ENCODE measurements around the gene GLT8D1. TPM values are rescaled to one million over a fixed set of nuclear protein-coding genes. Genes with fewer than 3 reads are reported as not detected.

Gene GLT8D1
- total RNA-seq, 1 experiment from 2014 or later = 26.5 TPM

DNA sequence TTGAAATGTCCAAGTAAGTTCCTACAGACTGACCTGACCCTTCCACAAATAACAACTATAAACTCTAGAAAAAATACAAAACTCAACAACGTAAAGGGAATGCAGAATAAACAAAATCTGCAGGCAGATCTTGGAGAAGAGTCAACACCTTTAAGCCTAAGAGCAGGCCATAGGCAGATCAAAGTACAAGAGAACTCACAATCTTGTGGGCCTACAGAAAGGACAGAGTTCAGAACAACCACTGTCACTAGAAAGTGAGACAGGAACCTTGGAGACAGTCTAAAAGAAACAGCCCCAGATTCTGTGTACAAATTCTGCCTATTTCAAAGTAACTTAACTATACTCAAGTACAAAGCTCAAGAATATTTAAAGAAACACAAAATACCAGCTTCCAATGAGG is 34.1 kb upstream of the GLT8D1 start:
- Histone ChIP-seq H3K4me1 (ENCODE audit: insufficient read depth, low read length, poor library complexity, severe bottlenecking) (no peaks in the 10 kb centered on the region), H3K4me3 (ENCODE audit: low read depth, low read length, poor library complexity, severe bottlenecking) (no peak overlapping the region), H3K36me3 (ENCODE audit: insufficient read depth, low read length, poor library complexity, severe bottlenecking) (peaks cover 9% of the 10 kb centered on the region), H3K9me3 (ENCODE audit: low read depth, low read length, poor library complexity, severe bottlenecking) (no peaks in the 10 kb centered on the region), H3K27ac (ENCODE audit: low read depth, low read length, poor library complexity, severe bottlenecking) (no peak overlapping the region), H3K27me3 (replicated peaks; ENCODE audit: insufficient read depth, low read depth, low read length, poor library complexity) (no peaks in the 10 kb centered on the region)
- DNase-seq (ENCODE audit: low spot score) = no peak
- no TSS peak for BruUV-seq (replicated peaks)
- ChIA-PET POLR2A (ENCODE audit: low non-redundant PET) (no interaction called here), CTCF (no interaction called here)
- TF ChIP-seq EZH2 (IDR thresholded peaks at IDR 0.05; ENCODE audit: borderline replicate concordance, low read depth, low read length, poor library complexity, severe bottlenecking) (no peak), CTCF (conservative IDR thresholded peaks at IDR 0.05; ENCODE audit: low read depth, low read length) (no peak)
- intact Hi-C loops (cut with micrococcal nuclease; ENCODE audit: unreplicated experiment) = no loop called here

DNA sequence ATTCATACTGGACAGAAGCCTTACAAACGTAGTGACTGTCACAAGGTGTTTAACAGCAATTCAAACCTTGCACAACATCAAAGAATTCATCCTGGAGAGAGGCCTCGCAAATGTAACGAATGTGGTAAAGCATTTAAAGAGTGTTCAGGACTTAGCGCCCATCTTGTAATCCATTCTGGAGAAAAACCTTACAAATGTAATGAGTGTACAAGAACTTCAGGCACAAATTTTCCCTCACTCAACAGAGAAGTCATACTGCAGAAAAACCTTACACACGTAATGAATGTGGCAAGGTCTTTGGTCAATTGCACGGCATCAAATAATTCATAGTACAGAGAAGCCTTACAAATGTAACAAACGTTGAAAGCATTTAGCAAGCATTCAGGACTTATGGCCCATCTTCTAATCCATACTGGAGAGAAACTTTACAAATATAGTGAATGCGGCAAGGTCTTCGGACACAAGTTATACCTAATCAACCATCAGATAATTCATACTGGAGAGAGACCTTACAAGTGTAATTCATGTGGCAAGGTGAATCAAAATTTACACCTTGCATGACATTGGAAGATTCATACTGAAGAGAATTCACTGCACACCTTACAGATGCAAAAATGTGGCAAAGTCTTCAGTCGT is 27.8 kb upstream of the GLT8D1 start:
- peaks cover 3% of the 10 kb centered on the region for H3K36me3 ChIP-seq (ENCODE audit: insufficient read depth, low read length, poor library complexity, severe bottlenecking)
- no peaks in the 10 kb centered on the region for H3K9me3 ChIP-seq (ENCODE audit: low read depth, low read length, poor library complexity, severe bottlenecking)
- no peaks in the 10 kb centered on the region for H3K27me3 ChIP-seq (replicated peaks; ENCODE audit: insufficient read depth, low read depth, low read length, poor library complexity)
- intact Hi-C loops (cut with micrococcal nuclease; ENCODE audit: unreplicated experiment) = no loop called here
- H3K4me3 ChIP-seq (ENCODE audit: low read depth, low read length, poor library complexity, severe bottlenecking) = no peak overlapping the region
- no TSS peak for BruUV-seq (replicated peaks)
- no peak for DNase-seq (ENCODE audit: low spot score)
- ChIA-PET CTCF (no interaction called here), POLR2A (ENCODE audit: low non-redundant PET) (no interaction called here)
- no peak for TF ChIP-seq EZH2 (IDR thresholded peaks at IDR 0.05; ENCODE audit: borderline replicate concordance, low read depth, low read length, poor library complexity, severe bottlenecking)
- no peak for TF ChIP-seq CTCF (conservative IDR thresholded peaks at IDR 0.05; ENCODE audit: low read depth, low read length)
- no peak overlapping the region for H3K27ac ChIP-seq (ENCODE audit: low read depth, low read length, poor library complexity, severe bottlenecking)
- no peaks in the 10 kb centered on the region for H3K4me1 ChIP-seq (ENCODE audit: insufficient read depth, low read length, poor library complexity, severe bottlenecking)

GRCh38 chr3:52731590-52731989 is 26.0 kb upstream of the GLT8D1 start:
- DNase-seq (ENCODE audit: low spot score) = no peak
- TF ChIP-seq EZH2 (IDR thresholded peaks at IDR 0.05; ENCODE audit: borderline replicate concordance, low read depth, low read length, poor library complexity, severe bottlenecking) (no peak), CTCF (conservative IDR thresholded peaks at IDR 0.05; ENCODE audit: low read depth, low read length) (no peak)
- Histone ChIP-seq H3K4me1 (ENCODE audit: insufficient read depth, low read length, poor library complexity, severe bottlenecking) (no peaks in the 10 kb centered on the region), H3K36me3 (ENCODE audit: insufficient read depth, low read length, poor library complexity, severe bottlenecking) (peaks cover 3% of the 10 kb centered on the region), H3K27ac (ENCODE audit: low read depth, low read length, poor library complexity, severe bottlenecking) (no peak overlapping the region), H3K27me3 (replicated peaks; ENCODE audit: insufficient read depth, low read depth, low read length, poor library complexity) (no peaks in the 10 kb centered on the region), H3K9me3 (ENCODE audit: low read depth, low read length, poor library complexity, severe bottlenecking) (no peaks in the 10 kb centered on the region), H3K4me3 (ENCODE audit: low read depth, low read length, poor library complexity, severe bottlenecking) (no peak overlapping the region)
- intact Hi-C loops (cut with micrococcal nuclease; ENCODE audit: unreplicated experiment) = no loop called here
- ChIA-PET POLR2A (ENCODE audit: low non-redundant PET) (no interaction called here), CTCF (no interaction called here)
- BruUV-seq (replicated peaks) = no TSS peak
